Measurements from ENCODE around the gene RAB37.

RAB37 gene

GRCh38 chr17:74728702-74729075, 8.4 kb upstream of the RAB37 start:
- no peak for DNase-seq

GRCh38 chr17:74729368-74729767, 7.7 kb upstream of the RAB37 start:
- DNase-seq: no peak

DNA sequence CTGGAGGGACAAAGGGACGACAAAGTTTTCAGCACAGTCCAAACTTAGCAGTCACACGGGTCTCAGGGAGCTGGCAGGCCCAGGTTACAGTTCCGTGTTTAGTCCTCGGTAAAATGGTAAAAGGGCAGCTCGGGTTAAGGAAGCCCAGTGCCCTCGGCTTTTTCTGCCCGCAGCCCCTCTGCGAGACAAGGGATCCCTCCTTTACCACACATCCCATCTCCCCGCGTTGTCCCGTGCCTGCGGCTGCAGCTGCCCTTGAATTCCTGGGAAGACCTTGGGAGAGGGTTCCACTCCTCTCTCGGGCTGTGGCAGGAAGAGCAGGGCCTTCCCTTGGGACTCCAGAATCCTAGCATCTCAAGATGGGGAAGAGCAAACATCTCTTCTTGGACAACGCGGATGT, 7.2 kb upstream of the RAB37 start:
- no peak for DNase-seq

DNA sequence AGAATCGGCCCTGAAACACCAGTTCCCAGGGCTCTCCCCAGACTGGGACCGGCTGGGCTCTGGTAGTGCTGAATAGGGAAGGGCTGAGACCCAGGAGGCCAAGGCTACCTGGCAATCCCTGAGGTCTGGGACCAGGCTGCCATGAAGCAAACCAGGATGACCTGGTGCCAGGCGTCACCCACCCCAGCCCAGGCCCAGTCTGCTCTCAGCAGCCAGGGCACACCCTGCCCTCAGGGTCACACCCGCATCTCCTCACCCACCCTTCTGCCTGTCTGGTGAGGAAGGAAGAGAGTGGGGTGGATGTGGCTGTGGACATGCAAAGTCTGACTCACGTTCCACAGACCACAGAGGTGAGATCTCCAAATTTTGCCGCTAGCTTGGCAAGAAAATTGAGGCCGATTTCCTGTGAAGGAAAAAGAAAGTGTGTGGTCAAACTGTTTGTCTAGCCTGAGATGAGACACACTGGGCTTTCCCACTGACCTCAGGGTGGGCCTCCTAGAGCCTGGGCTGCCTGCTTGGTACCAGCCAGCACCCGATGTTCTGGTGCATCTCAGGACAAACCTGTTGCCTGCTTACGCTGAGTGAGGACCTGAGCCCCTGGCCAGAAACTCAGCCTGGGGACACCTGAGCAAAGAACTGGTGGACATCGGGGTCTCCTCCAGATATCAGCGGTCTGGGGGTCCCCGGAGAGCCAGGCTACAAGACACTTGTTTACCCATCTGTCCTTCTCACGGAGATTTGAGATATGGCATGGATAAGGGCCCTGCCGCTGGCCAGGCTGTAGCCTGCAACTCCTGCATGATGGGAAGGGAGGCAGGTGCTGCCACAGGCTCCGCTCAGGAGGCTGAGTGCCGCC, 6.3 kb upstream of the RAB37 start:
- no peak for DNase-seq

DNA sequence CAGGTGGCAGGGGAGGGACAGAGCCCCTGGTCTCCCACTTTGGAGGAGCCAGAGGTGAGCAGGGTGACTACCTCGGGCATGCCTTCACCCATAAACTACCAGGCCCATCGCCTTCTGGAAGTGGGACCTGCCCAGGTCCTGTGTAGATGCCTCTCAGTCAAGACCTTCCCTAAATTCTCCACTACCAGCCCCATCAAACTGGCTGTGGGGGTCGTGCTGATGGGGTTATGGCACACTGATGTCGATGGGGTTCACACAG, 5.8 kb upstream of the RAB37 start:
- no peak for DNase-seq

- no peak for DNase-seq
Observed at GRCh38 chr17:74732042-74732867, 4.8 kb upstream of the RAB37 start.

DNA sequence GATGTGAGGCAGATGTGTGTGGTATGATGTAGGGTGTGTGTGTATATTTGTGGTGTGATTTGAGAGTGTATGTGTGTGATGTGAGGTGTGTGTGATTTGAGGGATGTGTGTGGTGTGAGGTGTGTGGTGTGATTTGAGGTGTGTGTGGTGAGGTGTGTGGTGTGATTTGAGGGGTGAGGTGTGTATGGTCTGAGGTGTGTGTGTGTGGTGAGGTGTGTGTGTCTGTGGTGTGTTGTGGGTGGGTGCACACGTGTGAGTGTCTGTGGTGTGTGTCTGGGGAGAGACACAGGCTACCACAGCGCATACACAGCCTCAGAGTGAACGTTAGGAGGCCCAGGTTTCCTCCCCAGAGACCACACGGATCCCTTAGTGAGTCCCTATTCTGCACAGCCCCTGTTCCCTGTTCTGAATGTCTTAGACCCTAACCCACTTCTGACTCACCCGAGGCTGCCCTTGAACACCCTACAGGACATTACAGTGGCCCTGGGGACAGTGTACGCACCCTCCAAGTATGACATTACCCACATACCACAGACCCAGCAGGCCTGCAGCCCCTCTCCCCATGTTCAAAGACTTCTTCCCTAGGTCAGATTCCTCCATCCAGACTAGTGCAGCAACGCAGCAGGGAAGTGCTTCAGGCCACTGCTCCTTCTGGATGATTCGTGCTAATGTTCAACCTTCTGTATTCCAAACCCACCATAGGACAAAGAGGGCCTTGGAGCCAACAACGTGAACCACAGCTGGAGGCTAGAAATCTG, 3.5 kb upstream of the RAB37 start:
- DNase-seq: no peak

GRCh38 chr17:74734256-74734655, 2.8 kb upstream of the RAB37 start:
- DNase-seq: no peak

- peak; percentile 59 for DNase-seq
Observed at GRCh38 chr17:74737299-74738050, 419 bp downstream of the RAB37 start.

GRCh38 chr17:74738051-74738996, 1.3 kb downstream of the RAB37 start:
- DNase-seq: peak; percentile 95

DNA sequence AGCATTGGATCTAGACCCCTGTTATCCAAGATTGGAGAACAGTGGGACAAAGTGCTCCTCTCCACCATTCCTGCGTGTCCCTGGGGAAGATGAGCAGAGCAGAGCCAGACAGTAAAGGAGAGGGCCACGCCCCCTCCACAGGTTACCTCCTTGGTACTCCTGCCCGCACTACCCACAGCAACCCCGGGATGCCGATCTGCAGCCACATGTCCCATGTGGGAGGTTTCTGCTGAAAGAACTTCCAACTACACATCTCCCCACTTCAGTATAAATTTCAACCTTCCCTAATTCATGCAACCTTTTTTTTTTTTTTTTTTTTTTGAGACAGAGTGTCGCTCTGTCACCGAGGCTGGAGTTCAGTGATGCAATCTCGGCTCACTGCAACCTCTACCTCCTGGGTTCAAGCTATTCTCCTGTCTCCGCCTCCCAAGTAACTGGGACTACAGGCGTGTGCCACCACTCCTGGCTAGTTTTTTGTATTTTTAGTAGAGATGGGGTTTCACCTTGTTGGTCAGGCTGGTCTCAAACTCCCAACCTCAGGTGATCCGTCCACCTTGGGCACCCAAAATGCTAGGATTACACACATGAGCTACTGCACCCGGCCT, 2.3 kb downstream of the RAB37 start:
- no peak for DNase-seq

DNA sequence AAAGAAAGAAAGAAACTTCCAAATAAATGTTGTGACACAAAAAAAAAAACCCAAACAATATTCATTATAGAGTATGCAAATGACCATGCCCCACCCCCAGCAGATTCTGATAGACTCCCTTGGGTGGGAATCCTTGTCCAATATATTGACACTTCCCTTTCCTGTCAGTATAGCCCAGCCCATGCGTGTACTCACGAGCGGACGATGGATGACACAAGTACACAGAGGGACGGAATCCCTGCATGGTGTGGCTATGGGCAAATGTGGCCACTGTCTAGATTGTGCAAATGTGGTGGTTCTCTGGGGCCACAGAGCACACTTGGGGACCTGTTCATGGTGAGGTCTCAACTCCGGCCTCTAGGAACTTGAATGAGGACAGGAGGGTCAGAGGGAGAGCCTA, 3.1 kb downstream of the RAB37 start:
- DNase-seq: no peak

DNA sequence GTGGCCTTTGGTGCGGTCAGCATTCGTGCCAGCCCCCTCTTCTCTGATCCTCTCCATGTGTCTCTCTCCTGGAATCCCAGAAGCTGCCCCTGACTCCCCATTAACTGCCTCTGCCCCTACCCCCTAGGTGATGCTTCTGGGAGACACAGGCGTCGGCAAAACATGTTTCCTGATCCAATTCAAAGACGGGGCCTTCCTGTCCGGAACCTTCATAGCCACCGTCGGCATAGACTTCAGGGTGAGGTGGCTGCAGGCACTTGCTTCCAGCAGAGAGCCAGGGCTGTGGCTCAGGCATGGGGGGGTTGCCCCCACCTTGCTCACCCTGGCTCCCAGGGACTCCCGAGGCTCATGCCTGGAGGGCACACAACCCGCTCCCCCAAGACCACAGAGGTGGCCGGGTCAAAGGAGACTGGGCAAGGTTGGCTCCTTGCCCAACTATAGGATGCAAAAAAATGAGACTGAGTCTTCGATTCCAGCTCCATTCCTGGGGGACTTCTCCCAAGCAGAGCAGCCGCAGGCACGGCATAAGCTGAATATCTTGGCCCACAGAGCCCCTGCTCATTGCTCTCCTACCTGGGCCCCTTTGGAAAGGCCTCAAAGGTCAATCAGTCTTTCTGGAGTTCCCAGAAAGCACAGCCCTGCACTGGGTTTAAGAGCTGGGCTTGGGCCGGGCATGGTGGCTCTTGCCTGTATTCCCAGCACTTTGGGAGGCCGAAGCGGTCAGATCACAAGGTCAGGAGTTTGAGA, 3.8 kb downstream of the RAB37 start:
- no peak for DNase-seq

GRCh38 chr17:74742153-74742515, 5.1 kb downstream of the RAB37 start:
- peak; percentile 83 for DNase-seq

GRCh38 chr17:74742978-74743545, 6.0 kb downstream of the RAB37 start:
- DNase-seq: no peak

GRCh38 chr17:74743755-74744154, 6.7 kb downstream of the RAB37 start:
- DNase-seq: no peak

- no peak for DNase-seq
Observed at GRCh38 chr17:74744349-74744713, 7.3 kb downstream of the RAB37 start.

DNA sequence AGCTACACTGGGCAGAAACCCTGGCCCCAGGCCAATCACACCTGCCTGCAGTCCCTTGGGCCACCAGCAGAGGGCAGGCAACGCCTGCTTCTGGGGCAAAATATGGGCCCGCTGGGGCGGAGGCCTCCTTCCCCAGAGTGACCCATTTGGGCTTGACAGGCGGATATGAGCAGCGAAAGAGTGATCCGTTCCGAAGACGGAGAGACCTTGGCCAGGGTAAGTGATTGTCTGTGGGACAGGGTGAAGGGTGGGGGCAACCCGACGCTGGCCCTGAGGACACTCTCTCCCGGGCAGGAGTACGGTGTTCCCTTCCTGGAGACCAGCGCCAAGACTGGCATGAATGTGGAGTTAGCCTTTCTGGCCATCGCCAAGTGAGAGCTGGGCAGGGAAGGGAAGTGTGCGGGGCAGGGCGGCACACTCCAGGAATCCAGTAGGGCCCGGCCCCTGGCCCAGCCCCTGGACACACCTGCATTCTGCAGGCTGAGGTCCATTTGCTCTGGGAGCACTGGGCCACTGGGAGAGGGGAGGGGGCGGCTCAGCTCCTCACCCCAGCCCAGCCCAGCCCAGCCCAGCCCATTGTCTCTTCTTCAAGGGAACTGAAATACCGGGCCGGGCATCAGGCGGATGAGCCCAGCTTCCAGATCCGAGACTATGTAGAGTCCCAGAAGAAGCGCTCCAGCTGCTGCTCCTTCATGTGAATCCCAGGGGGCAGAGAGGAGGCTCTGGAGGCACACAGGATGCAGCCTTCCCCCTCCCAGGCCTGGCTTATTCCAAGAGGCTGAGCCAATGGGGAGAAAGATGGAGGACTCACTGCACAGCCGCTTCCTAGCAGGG, 7.9 kb downstream of the RAB37 start:
- no peak for DNase-seq

GRCh38 chr17:74745548-74746177, 8.6 kb downstream of the RAB37 start:
- DNase-seq: no peak
